Measurements from ENCODE around the gene OSBP2.
"Not testable (repeated sequence)": the region's sequence is repeated elsewhere in the genome, so short reads cannot be mapped to it uniquely, and the experiment has no call there.

Gene OSBP2

GRCh38 chr22:30767661-30768060 is 73.0 kb downstream of the OSBP2 start:
- no peak for DNase-seq

GRCh38 chr22:30770716-30771115 is 76.0 kb downstream of the OSBP2 start:
- no peak for DNase-seq

- no peak for DNase-seq
Observed at GRCh38 chr22:30773919-30774318, 79.2 kb downstream of the OSBP2 start.

GRCh38 chr22:30774566-30774965 is 79.9 kb downstream of the OSBP2 start:
- no peak for DNase-seq

- DNase-seq: no peak
Observed at GRCh38 chr22:30776476-30776875, 81.8 kb downstream of the OSBP2 start.

- DNase-seq: not testable (repeated sequence)
Observed at GRCh38 chr22:30777146-30777545, 82.5 kb downstream of the OSBP2 start.

- no peak for DNase-seq
Observed at GRCh38 chr22:30777587-30777986, 82.9 kb downstream of the OSBP2 start.

GRCh38 chr22:30778261-30778660 is 83.6 kb downstream of the OSBP2 start:
- DNase-seq: no peak

GRCh38 chr22:30780026-30780425 is 85.4 kb downstream of the OSBP2 start:
- DNase-seq: no peak

- DNase-seq: no peak
Observed at GRCh38 chr22:30781271-30781875, 86.7 kb downstream of the OSBP2 start.

- no peak for DNase-seq
Observed at GRCh38 chr22:30782613-30783012, 87.9 kb downstream of the OSBP2 start.

GRCh38 chr22:30783021-30783420 is 88.3 kb downstream of the OSBP2 start:
- no peak for DNase-seq

GRCh38 chr22:30785527-30785926 is 90.9 kb downstream of the OSBP2 start:
- no peak for DNase-seq

GRCh38 chr22:30790366-30790765 is 95.7 kb downstream of the OSBP2 start:
- DNase-seq: no peak

GRCh38 chr22:30792456-30792855 is 97.8 kb downstream of the OSBP2 start:
- DNase-seq: no peak

- DNase-seq: no peak
Observed at GRCh38 chr22:30795118-30795517, 100.4 kb downstream of the OSBP2 start.

GRCh38 chr22:30801695-30802094 is 107.0 kb downstream of the OSBP2 start:
- no peak for DNase-seq

GRCh38 chr22:30802202-30803166 is 107.8 kb downstream of the OSBP2 start:
- DNase-seq: peak; percentile 13

- no peak for DNase-seq
Observed at GRCh38 chr22:30803679-30804078, 109.0 kb downstream of the OSBP2 start.

- DNase-seq: no peak
Observed at GRCh38 chr22:30804626-30805025, 110.0 kb downstream of the OSBP2 start.

- DNase-seq: no peak
Observed at GRCh38 chr22:30806391-30806861, 111.8 kb downstream of the OSBP2 start.

- DNase-seq: no peak
Observed at GRCh38 chr22:30809086-30809485, 114.4 kb downstream of the OSBP2 start.

GRCh38 chr22:30810105-30810504 is 115.4 kb downstream of the OSBP2 start:
- DNase-seq: no peak

GRCh38 chr22:30813936-30814335 is 119.3 kb downstream of the OSBP2 start:
- no peak for DNase-seq

All from activated T-cell treated with anti-CD3 and anti-CD28 coated beads for 4 hours (primary cell).